Cardiac ventricle fibroblast (primary cell): ENCODE results near the gene NOPCHAP1. TPM values are rescaled to one million over a fixed set of nuclear protein-coding genes. Genes with fewer than 3 reads are reported as not detected.

Experiments used
- total RNA-seq: library from RNA; depleted of rRNA; stranded (reverse); fragments of >200 nt; gene quantifications from 2 replicates; pipeline ENCODE4 v1.2.3, GENCODE V29; 2015

The NOPCHAP1 gene, protein sequence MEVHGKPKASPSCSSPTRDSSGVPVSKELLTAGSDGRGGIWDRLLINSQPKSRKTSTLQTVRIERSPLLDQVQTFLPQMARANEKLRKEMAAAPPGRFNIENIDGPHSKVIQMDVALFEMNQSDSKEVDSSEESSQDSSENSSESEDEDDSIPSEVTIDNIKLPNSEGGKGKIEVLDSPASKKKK
- total RNA-seq, result 2.0 and 5.6 TPM in 2 replicates

DNA sequence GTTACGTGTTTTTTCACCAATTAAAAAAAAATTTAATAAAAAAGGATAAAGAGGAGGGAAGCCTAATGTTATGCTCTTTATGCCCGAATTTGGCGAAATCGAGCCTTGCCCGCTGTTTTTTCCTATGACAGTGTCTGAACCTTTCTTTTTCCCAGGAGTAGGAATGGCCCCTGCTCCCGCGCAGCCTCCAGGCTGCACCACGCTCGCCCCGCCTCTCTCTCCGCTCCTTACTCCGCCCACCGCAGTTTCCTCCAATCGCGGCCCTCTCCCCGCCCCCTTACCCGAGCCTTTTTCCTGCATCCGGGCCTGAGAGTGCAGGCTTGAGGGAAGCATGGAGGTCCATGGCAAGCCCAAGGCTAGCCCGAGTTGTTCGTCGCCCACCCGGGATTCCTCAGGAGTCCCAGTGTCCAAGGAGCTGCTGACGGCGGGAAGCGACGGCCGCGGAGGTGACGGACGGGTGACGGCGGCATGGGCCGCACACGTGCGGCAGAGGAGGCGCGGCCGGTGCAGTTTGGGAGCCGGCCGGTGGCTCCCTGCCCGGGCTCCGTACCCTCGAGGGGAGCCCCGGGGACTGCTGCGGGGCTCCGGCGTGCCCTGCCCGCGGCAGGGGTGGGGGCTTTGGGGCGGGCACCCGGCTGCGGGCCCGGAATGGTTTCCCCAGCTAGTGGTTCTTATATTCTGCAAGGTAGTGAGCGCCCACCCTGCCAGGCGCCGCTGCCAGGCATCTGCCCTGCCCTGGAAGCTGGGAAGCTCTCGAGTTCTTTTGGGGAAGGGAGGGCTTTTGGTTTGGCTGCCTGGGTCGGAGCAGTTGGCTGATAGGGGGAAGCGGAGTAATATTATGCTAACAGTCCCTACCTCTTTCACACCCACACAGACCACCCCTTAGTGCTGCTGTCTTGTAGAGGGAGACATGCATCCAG is at the start of gene NOPCHAP1:
TSS of gene NOPCHAP1 (plus strand) at position 295 of the 920 bp plus-strand sequence. CDS start at position 332, 37 bp downstream.

DNA sequence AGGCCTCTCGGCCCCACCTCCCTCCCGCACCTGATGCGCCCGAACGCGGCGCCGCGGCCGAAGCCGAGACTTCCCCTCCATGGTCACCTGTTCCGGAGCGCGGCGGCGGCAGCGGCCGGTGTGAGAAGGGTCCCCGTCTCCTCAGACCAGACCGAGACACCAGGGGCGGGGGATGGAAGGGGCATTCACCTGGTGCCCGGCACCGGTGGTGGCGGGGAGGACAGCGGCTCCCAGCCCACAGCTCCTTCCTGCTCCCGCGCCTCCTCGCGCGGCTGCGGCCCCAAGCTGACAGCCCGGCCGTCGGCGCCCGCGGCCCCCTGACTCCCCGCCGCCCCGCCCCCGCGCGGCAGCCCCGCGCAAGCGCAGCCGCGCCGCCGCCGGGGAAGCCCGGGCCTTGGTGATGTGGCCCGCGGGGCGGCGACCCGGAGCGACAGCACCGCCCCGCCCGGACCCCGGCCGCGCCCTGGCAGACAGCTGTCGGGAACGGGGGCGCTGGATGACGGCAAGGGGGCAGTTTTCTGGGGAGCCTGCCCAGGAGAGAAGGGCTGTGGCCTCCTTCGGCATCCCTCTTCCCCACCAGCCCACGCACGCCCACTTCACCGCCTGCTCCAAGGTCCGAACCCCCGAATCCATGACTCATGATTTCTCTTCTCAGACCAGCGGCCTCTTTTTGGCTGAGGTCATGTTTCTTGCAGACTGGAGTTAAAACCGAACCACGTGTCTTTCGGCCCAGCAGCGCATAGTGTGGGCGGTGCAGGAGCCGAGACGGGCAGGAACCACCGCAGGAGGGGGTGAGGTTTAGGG is 27.9 kb upstream of the NOPCHAP1 start, which contains the start of gene SLC41A2:
TSS of gene SLC41A2 (minus strand) at position 290 of the 804 bp plus-strand sequence. CDS start 29,763 bp downstream, outside the sequence.

Other genes with a start within 250 kb of the NOPCHAP1 start
- gene SLC41A2, start 28.0 kb upstream of the NOPCHAP1 start, total RNA-seq, result 50.0 and 68.8 TPM in 2 replicates
- gene ALDH1L2, start 98.1 kb downstream of the NOPCHAP1 start, total RNA-seq, result 53.7 and 54.4 TPM in 2 replicates
- 25.4 and 32.6 TPM in 2 replicates for gene WASHC4, start 121.4 kb downstream of the NOPCHAP1 start, total RNA-seq
- gene APPL2, start 249.9 kb downstream of the NOPCHAP1 start, total RNA-seq, result 14.5 and 23.1 TPM in 2 replicates